H1 (cell line): ENCODE data around the gene CCL22. TPM values are rescaled to one million over a fixed set of nuclear protein-coding genes. Genes with fewer than 3 reads are reported as not detected.

Experiments used
- polyA plus RNA-seq, 7 experiments: library from polyadenylated mRNA; depleted of rRNA in 3 of 7; stranded (reverse) in 5 of 7; unstranded in 2 of 7; fragments of >200 nt in 5 of 7; fragments of 200-250 nt in 2 of 7; gene quantifications; 1 replicate in 5 of 7; 2 replicates in 1 of 7; 4 replicates in 1 of 7; pipeline versions ENCODE4 v1.2.1 to v1.2.3, GENCODE V29; 2011 to 2013; ENCODE audit warnings: missing spikeins in 2 of 7, mixed read lengths in 2 of 7
- small RNA-seq: library from polyadenylated mRNA; stranded (forward); fragments of <200 nt; extraction: miRNeasy Mini kit (QIAGEN cat#:217004); gene quantifications from one replicate; pipeline ENCODE3, GENCODE V24; 2013; ENCODE audit not compliant: insufficient read depth
- total RNA-seq: library from RNA; stranded (reverse); fragmentation: NEBNext Ultra II Directional; extraction: Animal tissue kit (Norgen Biotek cat#: 25700); gene quantifications from 2 replicates; pipeline ENCODE4 v1.2.1, GENCODE V29; 2021

The CCL22 gene
- total and polyA plus RNA-seq, 2 of the 8 experiments (the other 6 are each of a cell fraction or from before 2014, with no cell fraction given), result not detected

Small RNA genes lying within 50 kb of the gene (small RNA-seq; reads per million reads assigned to genes)
- gene AC108081.1, result not detected

Other genes starting within 250 kb of the CCL22 start
- gene PSME3IP1, start 172.7 kb upstream of the CCL22 start, total RNA-seq, result 93.1 and 95.1 TPM in 2 replicates
- gene PSME3IP1, start 172.7 kb upstream of the CCL22 start, polyA plus RNA-seq (2011; rRNA removed), result 98.3 and 117 TPM in 2 replicates
- gene RSPRY1, start 172.5 kb upstream of the CCL22 start, total RNA-seq, result 32.5 and 34.2 TPM in 2 replicates
- 9.1 and 11.5 TPM in 2 replicates for gene RSPRY1, start 172.5 kb upstream of the CCL22 start, polyA plus RNA-seq (2011; rRNA removed)
- 13.6 and 13.7 TPM in 2 replicates for gene ARL2BP, start 113.5 kb upstream of the CCL22 start, total RNA-seq
- 13.3 and 18.3 TPM in 2 replicates for gene ARL2BP, start 113.5 kb upstream of the CCL22 start, polyA plus RNA-seq (2011; rRNA removed)
- 2.3 and 2.9 TPM in 2 replicates for gene PLLP, start 74.1 kb upstream of the CCL22 start, total RNA-seq
- gene PLLP, start 74.1 kb upstream of the CCL22 start, polyA plus RNA-seq (2011; rRNA removed), result 9.7 and 10.6 TPM in 2 replicates
- 1.4 and 1.9 TPM in 2 replicates for gene CX3CL1, start 13.7 kb downstream of the CCL22 start, total RNA-seq
- 3.0 and 3.2 TPM in 2 replicates for gene CX3CL1, start 13.7 kb downstream of the CCL22 start, polyA plus RNA-seq (2011; rRNA removed)
- gene CCL17, start 46.0 kb downstream of the CCL22 start, total RNA-seq, result not detected in 2 replicates
- not detected in 2 replicates for gene CCL17, start 46.0 kb downstream of the CCL22 start, polyA plus RNA-seq (2011; rRNA removed)
- gene CIAPIN1, start 88.6 kb downstream of the CCL22 start, total RNA-seq, result 83.6 and 90.7 TPM in 2 replicates
- 64.0 and 76.8 TPM in 2 replicates for gene CIAPIN1, start 88.6 kb downstream of the CCL22 start, polyA plus RNA-seq (2011; rRNA removed)
- 31.7 and 33.3 TPM in 2 replicates for gene COQ9, start 88.7 kb downstream of the CCL22 start, total RNA-seq
- gene COQ9, start 88.7 kb downstream of the CCL22 start, polyA plus RNA-seq (2011; rRNA removed), result 47.9 and 60.3 TPM in 2 replicates
- gene POLR2C, start 103.9 kb downstream of the CCL22 start, total RNA-seq, result 71.2 and 72.5 TPM in 2 replicates
- 132 and 149 TPM in 2 replicates for gene POLR2C, start 103.9 kb downstream of the CCL22 start, polyA plus RNA-seq (2011; rRNA removed)
- 28.9 and 29.9 TPM in 2 replicates for gene DOK4, start 127.7 kb downstream of the CCL22 start, total RNA-seq
- gene DOK4, start 127.7 kb downstream of the CCL22 start, polyA plus RNA-seq (2011; rRNA removed), result 24.0 and 29.5 TPM in 2 replicates
- 3.5 and 4.0 TPM in 2 replicates for gene CCDC102A, start 177.8 kb downstream of the CCL22 start, total RNA-seq
- 7.5 and 10.5 TPM in 2 replicates for gene CCDC102A, start 177.8 kb downstream of the CCL22 start, polyA plus RNA-seq (2011; rRNA removed)
- 8.6 and 10.5 TPM in 2 replicates for gene ADGRG5, start 183.9 kb downstream of the CCL22 start, total RNA-seq
- 14.8 and 16.5 TPM in 2 replicates for gene ADGRG5, start 183.9 kb downstream of the CCL22 start, polyA plus RNA-seq (2011; rRNA removed)